Bronchial epithelial cell (primary cell): Measurements from ENCODE around the gene NMT1. TPM values are rescaled to one million over a fixed set of nuclear protein-coding genes. Genes with fewer than 3 reads are reported as not detected.

ENCODE experiments used
- DNase-seq: peaks from one replicate; pipeline ENCODE4 v3.0.0-alpha.2; 2010; ENCODE audit warnings: low read depth
- FAIRE-seq: peaks from 2 replicates; lab custom pipeline; 2011; peaks lifted over from hg19 to GRCh38; lab: Jason Lieb, UNC
- H3K27me3 ChIP-seq: 2 replicates; pipeline ENCODE4 v1.5.1; 2011; ENCODE audit warnings: low read length; ENCODE audit not compliant: control insufficient read depth, insufficient read depth
- H3K36me3 ChIP-seq: 2 replicates; pipeline ENCODE4 v1.5.1; 2011; ENCODE audit warnings: low read length; ENCODE audit not compliant: control insufficient read depth, insufficient read depth
- H3K4me3 ChIP-seq: 2 replicates; pipeline ENCODE4 v1.5.1; 2011; ENCODE audit warnings: mild to moderate bottlenecking, low read depth, low read length, control low read depth
- CTCF ChIP-seq: IDR thresholded peaks from 2 replicates; pipeline ENCODE4 v1.5.1; 2011; ENCODE audit warnings: mild to moderate bottlenecking, moderate library complexity, low read length, control low read depth, inconsistent platforms; ENCODE audit not compliant: insufficient read depth, severe bottlenecking
- total RNA-seq: library from RNA; depleted of rRNA; stranded (reverse); fragments of >200 nt; gene quantifications from 2 replicates; pipeline ENCODE4 v1.2.1, GENCODE V29; 2014

Gene NMT1
- total RNA-seq, 1 donor from 2014 or later = 54.2 TPM

- FAIRE-seq = no peak
- DNase-seq = no peak
- no peak for TF ChIP-seq CTCF
- H3K4me3 ChIP-seq = no peak overlapping the region
- no peaks in the 10 kb centered on the region for H3K27me3 ChIP-seq
- peaks cover 28% of the 10 kb centered on the region for H3K36me3 ChIP-seq
Observed at GRCh38 chr17:45111850-45112249, 50.7 kb downstream of the NMT1 start.

- DNase-seq (no peak), FAIRE-seq (no peak)
- H3K27me3 ChIP-seq = no peaks in the 10 kb centered on the region
- no peak overlapping the region for H3K4me3 ChIP-seq
- no peak for TF ChIP-seq CTCF
- peaks cover 27% of the 10 kb centered on the region for H3K36me3 ChIP-seq
Observed at GRCh38 chr17:45112559-45113423, 51.7 kb downstream of the NMT1 start.

- H3K4me3 ChIP-seq = no peak overlapping the region
- no peak for FAIRE-seq
- TF ChIP-seq CTCF = no peak
- H3K27me3 ChIP-seq = no peaks in the 10 kb centered on the region
- DNase-seq = no peak
- peaks cover 27% of the 10 kb centered on the region for H3K36me3 ChIP-seq
Observed at GRCh38 chr17:45113424-45113754, 52.3 kb downstream of the NMT1 start.

GRCh38 chr17:45114117-45114932 lies 53.2 kb downstream of the NMT1 start:
- no peak overlapping the region for H3K4me3 ChIP-seq
- H3K36me3 ChIP-seq = peaks cover 28% of the 10 kb centered on the region
- DNase-seq (no peak), FAIRE-seq (no peak)
- no peaks in the 10 kb centered on the region for H3K27me3 ChIP-seq
- no peak for TF ChIP-seq CTCF

- Histone ChIP-seq H3K27me3 (no peaks in the 10 kb centered on the region), H3K4me3 (no peak overlapping the region), H3K36me3 (peaks cover 28% of the 10 kb centered on the region)
- TF ChIP-seq CTCF = no peak
- DNase-seq (no peak), FAIRE-seq (no peak)
Observed at GRCh38 chr17:45115015-45115625, 54.0 kb downstream of the NMT1 start.
